Stimulated activated CD4-positive, alpha-beta T cell treated with anti-CD3 and anti-CD28 coated beads, Interleukin-1b, Interleukin-23, amount 100 ng/mL, for 4 hours (primary cell): Measurements from ENCODE around the gene SERPINE2.

ENCODE experiments used
- DNase-seq, 2 donors: peaks; one replicate each; pipeline ENCODE4 v3.0.0-alpha.2; 2020; ENCODE audit warnings: low read depth in 2 of 2

SERPINE2 gene

GRCh38 chr2:224039080-224039769, at the start of gene SERPINE2:
Gene SERPINE2, minus strand, starts transcription at chr2:224039286. Its CDS starts 37,386 bp downstream, at chr2:224001900.
- peak; percentile 41 to 50 for DNase-seq

GRCh38 chr2:224086226-224086914, 47.3 kb upstream of the SERPINE2 start:
- no peak for DNase-seq

- DNase-seq: no peak
Measured at GRCh38 chr2:224085811-224086210, 46.7 kb upstream of the SERPINE2 start.

- DNase-seq: no peak
Measured at GRCh38 chr2:224085246-224085645, 46.2 kb upstream of the SERPINE2 start.

- no peak for DNase-seq
Measured at GRCh38 chr2:224084266-224084892, 45.3 kb upstream of the SERPINE2 start.

GRCh38 chr2:224083638-224084037, 44.6 kb upstream of the SERPINE2 start:
- no peak for DNase-seq

GRCh38 chr2:224078656-224079055, 39.6 kb upstream of the SERPINE2 start:
- no peak for DNase-seq

GRCh38 chr2:224077773-224078507, 38.9 kb upstream of the SERPINE2 start:
- no peak for DNase-seq

GRCh38 chr2:224075588-224075987, 36.5 kb upstream of the SERPINE2 start:
- DNase-seq: no peak

- DNase-seq: no peak
Measured at GRCh38 chr2:224073676-224074075, 34.6 kb upstream of the SERPINE2 start.

GRCh38 chr2:224072541-224073188, 33.6 kb upstream of the SERPINE2 start:
- DNase-seq: no peak

GRCh38 chr2:224069172-224069571, 30.1 kb upstream of the SERPINE2 start:
- DNase-seq: no peak

- no peak for DNase-seq
Measured at GRCh38 chr2:224063298-224063648, 24.2 kb upstream of the SERPINE2 start.

- DNase-seq: no peak
Measured at GRCh38 chr2:224062481-224063297, 23.6 kb upstream of the SERPINE2 start.

GRCh38 chr2:224060783-224061482, 21.8 kb upstream of the SERPINE2 start:
- no peak for DNase-seq

GRCh38 chr2:224059178-224059577, 20.1 kb upstream of the SERPINE2 start:
- DNase-seq: no peak

- no peak for DNase-seq
Measured at GRCh38 chr2:224058048-224058775, 19.1 kb upstream of the SERPINE2 start.

GRCh38 chr2:224056889-224057288, 17.8 kb upstream of the SERPINE2 start:
- DNase-seq: no peak

GRCh38 chr2:224055101-224055500, 16.0 kb upstream of the SERPINE2 start:
- DNase-seq: no peak

GRCh38 chr2:224046752-224047151, 7.7 kb upstream of the SERPINE2 start:
- no peak for DNase-seq
